Bladder microvascular endothelial cell (primary cell): ENCODE results near the gene BRWD1. TPM values are rescaled to one million over a fixed set of nuclear protein-coding genes. Genes with fewer than 3 reads are reported as not detected.

Source experiments
- total RNA-seq: library from RNA; depleted of rRNA; stranded (reverse); fragments of >200 nt; gene quantifications from 2 replicates; pipeline ENCODE4 v1.2.3, GENCODE V29; 2014

The BRWD1 gene
- 34.5 and 81.9 TPM in 2 replicates for total RNA-seq

DNA sequence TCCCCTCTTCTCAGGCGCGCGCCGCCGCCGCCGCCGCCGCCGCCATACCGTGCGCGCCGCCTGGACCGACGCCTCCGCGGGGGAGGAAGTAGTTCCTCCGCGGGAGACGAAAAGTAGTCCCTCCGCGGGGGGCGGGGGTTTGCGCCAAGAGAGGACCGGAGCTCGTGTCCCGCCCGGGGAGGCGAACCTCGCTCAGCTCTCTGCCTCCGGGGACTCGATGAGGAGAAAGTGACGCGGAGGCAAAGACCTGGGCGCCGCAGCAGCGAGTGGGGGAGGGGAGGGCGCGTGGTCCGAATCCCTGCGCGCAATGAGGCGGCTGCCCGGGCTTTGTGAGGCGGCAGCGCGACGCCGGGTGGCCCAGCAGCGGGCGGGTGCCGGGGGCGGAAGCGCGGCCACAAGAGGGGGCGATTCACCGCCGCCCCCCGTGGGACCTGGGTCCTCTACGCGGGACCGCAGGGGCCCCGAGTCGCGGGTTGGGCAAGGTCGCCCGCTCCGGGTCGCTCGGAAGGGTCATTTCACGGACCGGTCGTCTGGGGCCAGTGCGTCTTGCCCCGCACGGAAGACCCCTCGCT is at the start of gene BRWD1:
TSS of gene BRWD1 (minus strand) at position 62 of the 572 bp plus-strand sequence. CDS start 141 bp downstream, outside the sequence.

DNA sequence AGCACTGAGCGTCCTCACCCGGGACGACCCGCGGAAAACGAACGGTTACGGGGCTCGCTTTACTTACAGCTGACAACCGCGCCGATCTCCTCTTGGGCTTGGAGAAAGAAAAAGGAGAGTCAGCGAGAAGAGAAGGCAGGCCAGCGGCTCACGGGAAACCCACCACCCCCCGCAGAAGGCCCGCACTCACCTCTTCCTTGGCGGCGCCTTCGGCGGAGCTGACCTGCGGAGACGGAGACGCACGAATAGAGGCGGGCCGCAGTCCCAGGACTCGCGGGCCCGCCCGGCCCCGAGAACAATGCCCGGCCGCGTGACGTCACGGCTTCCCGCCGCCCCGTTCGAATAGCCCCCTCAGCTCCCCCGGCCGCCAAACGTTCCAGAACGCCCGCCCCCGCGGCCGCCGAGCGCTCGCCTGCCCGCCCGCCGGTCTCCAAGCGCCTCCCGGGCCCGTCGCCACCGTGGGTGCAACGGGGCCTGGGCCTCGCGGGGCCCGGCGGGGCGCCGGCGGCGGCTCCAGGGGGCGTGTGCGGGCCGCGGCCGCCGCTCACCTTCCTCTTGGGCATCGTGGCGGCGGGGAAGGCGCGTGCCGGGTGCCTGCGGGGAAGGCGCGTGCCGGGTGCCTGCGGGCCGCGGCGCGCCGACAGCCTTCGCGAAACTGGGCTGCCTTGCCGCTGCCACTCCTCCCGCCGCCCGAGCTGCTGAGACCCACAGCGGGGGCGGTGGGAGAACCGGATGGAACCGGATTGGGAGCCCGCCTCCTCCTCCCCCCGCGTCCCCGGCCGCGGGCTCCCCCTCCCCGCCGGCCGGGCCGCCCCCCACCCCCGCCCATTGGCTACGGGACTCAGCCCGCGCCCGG is 35.2 kb upstream of the BRWD1 start, which contains the start of gene HMGN1:
TSS of gene HMGN1 (minus strand) at position 734 of the 856 bp plus-strand sequence. CDS start at position 563, 171 bp downstream.

DNA sequence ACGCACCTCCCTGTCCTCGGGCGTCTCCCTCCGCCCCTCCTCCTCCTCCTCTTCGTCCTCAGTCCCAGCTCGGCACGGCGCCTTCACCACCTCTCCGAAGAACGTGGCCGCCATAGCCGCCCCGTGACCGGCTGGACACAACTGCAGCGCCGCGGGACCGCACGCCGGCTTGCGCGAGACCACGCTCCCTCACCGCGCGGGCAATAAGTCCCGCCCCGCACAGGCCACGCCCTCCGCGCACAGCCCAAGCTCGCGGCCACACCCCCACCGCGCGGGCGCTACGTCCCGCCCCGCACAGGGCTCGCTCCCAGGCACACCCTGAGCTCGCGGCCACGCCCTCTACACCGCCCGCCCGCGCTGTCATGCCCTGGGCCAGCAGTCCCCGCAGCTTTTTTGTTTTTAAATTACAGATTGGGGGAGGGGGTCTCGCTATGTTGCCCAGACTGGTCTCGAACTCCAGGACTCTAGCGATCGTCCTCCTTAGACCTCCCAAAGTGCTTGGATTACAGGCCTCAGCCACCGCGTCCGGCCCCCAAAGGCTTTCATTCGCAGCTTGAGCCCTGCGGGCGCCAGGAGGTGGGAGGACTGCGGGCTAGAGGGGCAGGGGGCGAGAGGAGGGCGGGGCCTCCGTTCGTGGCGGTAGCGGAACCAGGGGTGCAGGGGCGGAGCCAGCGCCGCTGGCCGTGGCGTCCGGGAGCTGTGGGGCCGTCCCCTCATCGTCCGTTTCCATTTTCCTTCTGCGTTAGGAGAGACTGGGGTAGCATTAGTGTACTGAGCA is 130.0 kb downstream of the BRWD1 start, which contains the start of gene PSMG1:
TSS of gene PSMG1 (minus strand) at position 180 of the 778 bp plus-strand sequence. CDS start at position 114, 66 bp downstream.

Other genes with a start within 250 kb of the BRWD1 start
- gene PSMG1, start 130.2 kb downstream of the BRWD1 start, total RNA-seq = 30.0 and 46.8 TPM in 2 replicates
- 184 and 209 TPM in 2 replicates for gene HMGN1, start 35.5 kb upstream of the BRWD1 start, total RNA-seq
- gene LCA5L, start 132.1 kb upstream of the BRWD1 start, total RNA-seq = 0.32 and 0.57 TPM in 2 replicates
- 0.44 and 0.81 TPM in 2 replicates for gene SH3BGR, start 138.3 kb upstream of the BRWD1 start, total RNA-seq